BLaER1 treated with 17β-estradiol and CSF1 and Interleukin-3, amounts not matched to agents 10 nM and 100 nM (cell line): ENCODE results near the gene RENBP.

Source experiments
- H3K27ac ChIP-seq, 11 experiments: shearing (Covaris generic); formaldehyde crosslinking; 2 replicates each; pipeline ENCODE4 v1.8.1; 2022
- H3K27me3 ChIP-seq, 11 experiments: shearing (Covaris generic); formaldehyde crosslinking; 2 replicates each; pipeline ENCODE4 v1.8.1; 2022
- H3K36me3 ChIP-seq, 11 experiments: shearing (Covaris generic); formaldehyde crosslinking; 2 replicates each; pipeline ENCODE4 v1.8.1; 2022
- H3K4me1 ChIP-seq, 10 experiments: shearing (Covaris generic); formaldehyde crosslinking; 2 replicates each; pipeline ENCODE4 v1.8.1; 2022
- H3K4me2 ChIP-seq, 11 experiments: shearing (Covaris generic); formaldehyde crosslinking; 2 replicates each; pipeline ENCODE4 v1.8.1; 2022
- H3K4me3 ChIP-seq, 10 experiments: shearing (Covaris generic); formaldehyde crosslinking; 2 replicates each; pipeline ENCODE4 v1.8.1; 2022
- H3K9ac ChIP-seq, 11 experiments: shearing (Covaris generic); formaldehyde crosslinking; 2 replicates each; pipeline ENCODE4 v1.8.1; 2022
- H3K9me3 ChIP-seq, 11 experiments: shearing (Covaris generic); formaldehyde crosslinking; replicated peaks in 1 of 11; 2 replicates each; pipeline ENCODE4 v1.8.1; 2022
- H4K20me1 ChIP-seq, 11 experiments: shearing (Covaris generic); formaldehyde crosslinking; 2 replicates each; pipeline ENCODE4 v1.8.1; 2022
- Cebpa-rat ChIP-seq, 11 experiments: shearing (Covaris generic); IDR thresholded peaks; 2 replicates each; pipeline ENCODE4 v1.8.1; 2022

Gene RENBP

DNA sequence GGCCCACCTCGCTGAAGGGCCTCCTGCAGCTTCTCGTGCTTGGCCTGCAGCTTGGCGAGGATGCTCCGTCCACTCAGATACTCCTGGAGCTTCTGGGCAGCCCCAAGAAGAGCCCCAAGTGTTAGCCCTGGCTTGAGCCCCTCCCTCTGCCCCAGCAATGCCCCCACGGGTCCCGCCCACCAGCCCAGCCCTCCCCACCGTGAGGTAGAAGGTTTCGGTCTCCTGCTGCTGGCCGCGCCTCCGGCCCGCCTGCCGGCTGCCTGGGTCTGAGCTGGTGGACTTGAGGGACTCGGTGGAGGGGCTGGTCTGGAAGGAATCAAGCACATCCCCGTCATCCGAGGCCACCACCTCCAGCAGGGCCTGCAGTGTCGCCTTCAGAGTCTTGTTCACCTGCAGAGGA, 31.2 kb downstream of the RENBP start:
- peaks cover 18 to 89% (median 70%) of the 10 kb centered on the region in 11 experiments for H3K36me3 ChIP-seq
- H3K27me3 ChIP-seq, result peaks cover 70 to 92% (median 83%) of the 10 kb centered on the region in 11 experiments
- peaks cover 0 to 16% (median 0%) of the 10 kb centered on the region in 11 experiments; a peak in 1 of 22 replicates for H3K9me3 ChIP-seq
- peaks cover 34 to 98% (median 69%) of the 10 kb centered on the region in 11 experiments; a peak in 21 of 22 replicates for H4K20me1 ChIP-seq
- no peak overlapping the region for H3K4me3 ChIP-seq
- H3K27ac ChIP-seq, result no peak overlapping the region
- H3K4me2 ChIP-seq, result no peak overlapping the region
- H3K4me1 ChIP-seq, result peaks cover 0 to 9% (median 0%) of the 10 kb centered on the region in 10 experiments; a peak in 5 of 20 replicates
- no peak overlapping the region for H3K9ac ChIP-seq
- TF ChIP-seq Cebpa-rat (IDR thresholded peaks at IDR 0.05), result no peak

- Histone ChIP-seq H3K36me3 (peaks cover 18 to 88% (median 72%) of the 10 kb centered on the region in 11 experiments; a peak in 21 of 22 replicates), H3K4me2 (no peak overlapping the region), H3K27ac (no peak overlapping the region; a peak in 1 of 22 replicates), H3K9ac (no peak overlapping the region), H3K27me3 (peaks cover 67 to 92% (median 83%) of the 10 kb centered on the region in 11 experiments), H3K4me3 (no peak overlapping the region), H4K20me1 (peaks cover 38 to 98% (median 76%) of the 10 kb centered on the region in 11 experiments; a peak in 21 of 22 replicates), H3K9me3 (peaks cover 0 to 16% (median 0%) of the 10 kb centered on the region in 11 experiments; a peak in 1 of 22 replicates), H3K4me1 (peaks cover 0 to 17% (median 0%) of the 10 kb centered on the region in 10 experiments; a peak in 6 of 20 replicates)
- TF ChIP-seq Cebpa-rat (IDR thresholded peaks at IDR 0.05), result no peak
These were observed 32.6 kb downstream of the RENBP start for GRCh38 chrX:153911798-153912197.

GRCh38 chrX:153910446-153910845, 34.0 kb downstream of the RENBP start:
- H3K4me3 ChIP-seq, result no peak overlapping the region
- H3K9ac ChIP-seq, result no peak overlapping the region
- H3K27me3 ChIP-seq, result peaks cover 64 to 92% (median 82%) of the 10 kb centered on the region in 11 experiments
- H3K36me3 ChIP-seq, result peaks cover 17 to 80% (median 60%) of the 10 kb centered on the region in 11 experiments; a peak in 18 of 22 replicates
- H3K4me1 ChIP-seq, result peaks cover 0 to 27% (median 8%) of the 10 kb centered on the region in 10 experiments; a peak in 10 of 20 replicates
- no peak overlapping the region for H3K4me2 ChIP-seq
- H3K27ac ChIP-seq, result no peak overlapping the region
- H4K20me1 ChIP-seq, result peaks cover 40 to 98% (median 70%) of the 10 kb centered on the region in 11 experiments; a peak in 21 of 22 replicates
- peaks cover 0 to 16% (median 0%) of the 10 kb centered on the region in 11 experiments; a peak in 4 of 22 replicates for H3K9me3 ChIP-seq
- TF ChIP-seq Cebpa-rat (IDR thresholded peaks at IDR 0.05), result no peak

GRCh38 chrX:153909980-153910360, 34.5 kb downstream of the RENBP start:
- Histone ChIP-seq H3K4me1 (peaks cover 1 to 28% (median 12%) of the 10 kb centered on the region in 10 experiments; a peak in 18 of 20 replicates), H4K20me1 (peaks cover 41 to 99% (median 72%) of the 10 kb centered on the region in 11 experiments; a peak in 20 of 22 replicates)

GRCh38 chrX:153909024-153909979, 35.1 kb downstream of the RENBP start:
- peaks cover 41 to 98% (median 68%) of the 10 kb centered on the region in 11 experiments; a peak in 20 of 22 replicates for H4K20me1 ChIP-seq

More at GRCh38 chrX:153909980-153910360, 34.5 kb downstream of the RENBP start:
- TF ChIP-seq Cebpa-rat (IDR thresholded peaks at IDR 0.05), result no peak
- no peak overlapping the region for H3K4me2 ChIP-seq
- no peak overlapping the region for H3K4me3 ChIP-seq
- no peak overlapping the region for H3K9ac ChIP-seq
- H3K27me3 ChIP-seq, result peaks cover 61 to 93% (median 82%) of the 10 kb centered on the region in 11 experiments
- H3K9me3 ChIP-seq, result peaks cover 0 to 16% (median 0%) of the 10 kb centered on the region in 11 experiments; a peak in 4 of 22 replicates
- peaks cover 17 to 78% (median 59%) of the 10 kb centered on the region in 11 experiments; a peak in 18 of 22 replicates for H3K36me3 ChIP-seq
- no peak overlapping the region for H3K27ac ChIP-seq

DNA sequence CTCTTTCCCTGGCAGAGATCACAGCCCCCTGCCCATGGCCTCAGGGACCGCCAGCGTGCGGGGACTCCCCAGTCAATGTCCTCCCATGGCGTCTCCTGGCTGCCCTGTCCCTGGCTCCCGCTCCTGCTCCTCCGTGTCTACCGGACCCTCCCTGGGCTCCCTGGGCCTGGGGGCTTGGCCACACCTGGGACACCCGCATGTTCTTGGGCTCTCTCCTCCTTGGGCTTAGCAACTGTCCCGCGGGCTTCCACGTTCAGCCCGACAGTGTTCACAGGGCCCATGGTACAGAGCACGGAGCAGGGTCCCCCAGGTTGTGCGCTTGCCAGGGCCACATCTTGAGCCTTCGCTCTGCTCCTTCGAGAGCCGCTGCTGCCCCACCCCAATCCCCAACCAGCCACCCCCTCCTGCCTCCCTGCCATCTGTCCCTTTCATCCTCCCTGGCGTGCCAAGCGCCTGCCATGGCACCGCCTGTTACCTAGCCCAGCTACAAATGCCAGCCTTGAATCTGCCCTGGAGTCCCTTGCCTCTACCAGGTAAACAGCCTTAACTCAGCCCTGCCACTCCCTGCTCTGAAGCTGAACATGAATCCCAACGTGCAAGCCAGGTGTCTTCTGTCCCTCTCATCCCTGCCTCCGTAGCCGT, 36.1 kb downstream of the RENBP start:
- Histone ChIP-seq H3K4me1 (peaks cover 17 to 43% (median 29%) of the 10 kb centered on the region in 10 experiments), H3K4me2 (peak overlapping the region in 1 of 11 experiments; percentile 5; a peak in 2 of 22 replicates), H3K27me3 (peaks cover 45 to 89% (median 72%) of the 10 kb centered on the region in 11 experiments), H3K9ac (no peak overlapping the region), H4K20me1 (peaks cover 36 to 95% (median 59%) of the 10 kb centered on the region in 11 experiments; a peak in 20 of 22 replicates), H3K36me3 (peaks cover 10 to 62% (median 45%) of the 10 kb centered on the region in 11 experiments; a peak in 18 of 22 replicates), H3K9me3 (peaks cover 0 to under 1% (median 0%) of the 10 kb centered on the region in 11 experiments; a peak in 4 of 22 replicates), H3K27ac (no peak overlapping the region), H3K4me3 (no peak overlapping the region)
- no peak for TF ChIP-seq Cebpa-rat (IDR thresholded peaks at IDR 0.05)

More at GRCh38 chrX:153909024-153909979, 35.1 kb downstream of the RENBP start:
- Histone ChIP-seq H3K9me3 (peaks cover 0 to 11% (median 0%) of the 10 kb centered on the region in 11 experiments; a peak in 4 of 22 replicates), H3K9ac (no peak overlapping the region; a peak in 1 of 22 replicates), H3K36me3 (peaks cover 13 to 72% (median 54%) of the 10 kb centered on the region in 11 experiments; a peak in 18 of 22 replicates), H3K4me1 (peaks cover 8 to 35% (median 19%) of the 10 kb centered on the region in 10 experiments), H3K27ac (no peak overlapping the region), H3K27me3 (peaks cover 55 to 93% (median 79%) of the 10 kb centered on the region in 11 experiments), H3K4me3 (no peak overlapping the region), H3K4me2 (peak overlapping the region in 1 of 11 experiments; percentile 12; a peak in 3 of 22 replicates)
- no peak for TF ChIP-seq Cebpa-rat (IDR thresholded peaks at IDR 0.05)

DNA sequence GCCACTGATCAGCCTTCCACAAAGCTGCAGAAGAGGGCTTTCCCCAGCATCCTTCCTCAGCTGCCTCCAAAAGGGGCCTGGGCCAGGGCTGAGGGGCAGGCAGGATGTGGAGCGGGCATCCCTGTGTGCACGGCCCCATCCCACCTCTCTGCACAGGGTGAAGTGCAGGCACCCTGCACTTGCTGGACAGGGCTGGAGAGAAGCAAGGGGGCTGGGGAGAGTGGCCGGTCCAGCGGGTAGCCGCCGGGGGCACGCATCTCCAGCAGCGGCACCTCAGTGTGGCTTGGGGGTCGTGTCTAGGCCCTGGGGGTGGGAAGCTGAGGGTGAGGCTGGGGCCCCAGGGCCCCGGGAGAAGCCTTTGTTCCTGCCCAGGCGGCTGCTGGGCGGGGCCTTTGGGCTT, 37.0 kb downstream of the RENBP start:
- Histone ChIP-seq H4K20me1 (peaks cover 38 to 95% (median 57%) of the 10 kb centered on the region in 11 experiments; a peak in 20 of 22 replicates), H3K4me2 (no peak overlapping the region), H3K4me1 (peaks cover 26 to 52% (median 37%) of the 10 kb centered on the region in 10 experiments), H3K36me3 (peaks cover 2 to 53% (median 36%) of the 10 kb centered on the region in 11 experiments; a peak in 18 of 22 replicates), H3K27me3 (peaks cover 42 to 89% (median 72%) of the 10 kb centered on the region in 11 experiments), H3K4me3 (no peak overlapping the region), H3K9me3 (no peaks in the 10 kb centered on the region; a peak in 4 of 22 replicates), H3K9ac (no peak overlapping the region), H3K27ac (no peak overlapping the region)
- TF ChIP-seq Cebpa-rat (IDR thresholded peaks at IDR 0.05), result no peak
